Panc1 (cell line): ENCODE data around the gene IDE. TPM values are rescaled to one million over a fixed set of nuclear protein-coding genes. Genes with fewer than 3 reads are reported as not detected.

Experiments used
- ATAC-seq: fragments of 200-7000 bp; cut with Tn5 transposase; 2 replicates; pipeline ENCODE4 v1.9.1; 2020; ENCODE audit warnings: mild to moderate bottlenecking, moderate library complexity
- BruUV-seq: library from RNA; stranded (reverse); fragments of 400-500 nt; replicated peaks from 2 replicates; lab custom pipeline; 2021; lab: Mats Ljungman, UMichigan
- CTCF ChIA-PET: fragments of 300-600 bp; sonication (Branson Sonifier 250); formaldehyde crosslinking; loops from one replicate; lab custom pipeline; 2022; ENCODE audit warnings: antibody characterized with exemption; lab: Charles Lee
- POLR2A ChIA-PET: fragments of 300-600 bp; sonication (Branson Sonifier 250); formaldehyde crosslinking; loops from one replicate; lab custom pipeline; 2022; ENCODE audit warnings: antibody characterized with exemption; lab: Charles Lee
- DNase-seq: peaks from one replicate; pipeline ENCODE4 v3.0.0-alpha.2; 2010; ENCODE audit warnings: low read depth, low spot score
- H3K27ac ChIP-seq: 2 replicates; pipeline ENCODE4 v1.5.1; 2011; ENCODE audit warnings: mild to moderate bottlenecking, low read length, inconsistent platforms
- H3K27me3 ChIP-seq: fragments of 200-500 bp; sonication (Bioruptor generic); 2 replicates; pipeline ENCODE4 v1.6.0; 2014; ENCODE audit warnings: low read length, inconsistent platforms; ENCODE audit not compliant: control insufficient read depth, insufficient read depth
- H3K36me3 ChIP-seq: fragments of 200-500 bp; sonication (Bioruptor generic); 2 replicates; pipeline ENCODE4 v1.5.1; 2014; ENCODE audit warnings: inconsistent platforms, mild to moderate bottlenecking, low read length, moderate library complexity; ENCODE audit not compliant: control insufficient read depth, insufficient read depth
- H3K4me1 ChIP-seq: 2 replicates; pipeline ENCODE4 v1.5.1; 2011; ENCODE audit warnings: inconsistent platforms, mild to moderate bottlenecking, low read length, moderate library complexity; ENCODE audit not compliant: control insufficient read depth, insufficient read depth
- H3K4me3 ChIP-seq, 2 experiments: 2 replicates each; pipeline ENCODE4 v1.5.1; 2011 to 2012; ENCODE audit warnings: low read depth in 2 of 2, low read length in 2 of 2, mild to moderate bottlenecking in 2 of 2, inconsistent platforms in 1 of 2, moderate library complexity in 1 of 2
- H3K9me3 ChIP-seq: fragments of 200-500 bp; sonication (Bioruptor generic); 2 replicates; pipeline ENCODE4 v1.5.1; 2014; ENCODE audit warnings: low read depth, mild to moderate bottlenecking, inconsistent platforms, low read length, moderate library complexity; ENCODE audit not compliant: control insufficient read depth, insufficient read depth
- CTCF ChIP-seq: fragments of 450-650 bp; IDR thresholded peaks from 2 replicates; pipeline ENCODE4 v1.5.1; 2017; ENCODE audit warnings: mild to moderate bottlenecking
- POLR2AphosphoS5 ChIP-seq: IDR thresholded peaks from 2 replicates; pipeline ENCODE4 v1.6.1; 2012; ENCODE audit warnings: mild to moderate bottlenecking, low read depth, low read length, moderate library complexity
- REST ChIP-seq, 2 experiments: IDR thresholded peaks; 2 replicates each; pipeline ENCODE4 v1.6.1; 2011 to 2012; ENCODE audit warnings: low read depth in 2 of 2, control low read depth in 1 of 2, low read length in 1 of 2, mild to moderate bottlenecking in 1 of 2, moderate library complexity in 1 of 2; ENCODE audit not compliant: insufficient read depth in 1 of 2
- SIN3A ChIP-seq: IDR thresholded peaks from 2 replicates; pipeline ENCODE4 v1.6.1; 2012; ENCODE audit warnings: low read depth, mild to moderate bottlenecking, low read length, moderate library complexity, borderline replicate concordance; ENCODE audit not compliant: insufficient read depth
- TCF7L2 ChIP-seq: IDR thresholded peaks from 2 replicates; pipeline ENCODE4 v1.6.1; 2011; ENCODE audit warnings: mild to moderate bottlenecking, low read depth, low read length, inconsistent platforms
- in situ Hi-C: cut with HindIII; loops from 2 replicates; pipeline ENCODE4 v1.10.0; 2016; ENCODE audit warnings: low sequenced_read_pairs, low pct_unique_long_range_greater_than_20kb
- intact Hi-C: fragments of 100-400 bp; cut with micrococcal nuclease; formaldehyde crosslinking; loops from one replicate; pipeline ENCODE4 v1.10.0; 2022; ENCODE audit not compliant: unreplicated experiment
- total RNA-seq: library from RNA; stranded (reverse); gene quantifications from one replicate; pipeline ENCODE4 v1.2.1, GENCODE V29; 2021; ENCODE audit not compliant: unreplicated experiment

The IDE gene
- total RNA-seq, 1 experiment from 2014 or later: 79.0 TPM

GRCh38 chr10:92598321-92598720 is 24.4 kb upstream of the IDE start:
- H3K9me3 ChIP-seq: no peaks in the 10 kb centered on the region
- DNase-seq (no peak), ATAC-seq (no peak)
- H3K4me1 ChIP-seq: peaks cover 26% of the 10 kb centered on the region; the same call in 1 of the 2 replicates
- TF ChIP-seq SIN3A (no peak), REST (IDR thresholded peaks at IDR 0.05; ENCODE audit: insufficient read depth in 1 of 2, low read depth in 2 of 2, low read length in 1 of 2) (no peak), CTCF (no peak), TCF7L2 (no peak)
- H3K4me3 ChIP-seq: no peak overlapping the region
- intact Hi-C loops (no loop called here), in situ Hi-C loops (no loop called here)
- CTCF ChIA-PET: no interaction called here
- POLR2A ChIA-PET: no interaction called here
- H3K27me3 ChIP-seq: no peaks in the 10 kb centered on the region
- H3K27ac ChIP-seq: no peak overlapping the region; the same call in 1 of the 2 replicates
- BruUV-seq: no TSS peak
- H3K36me3 ChIP-seq: no peaks in the 10 kb centered on the region; the same call in 1 of the 2 replicates

- ChIA-PET POLR2A (no interaction called here), CTCF (interaction anchor here (0.8 kb wide), 1 partner anchor 106 kb away, joined by 4 read pairs; no protein-coding TSS in a partner anchor)
- BruUV-seq: no TSS peak
- H3K4me3 ChIP-seq: peak overlapping the region; percentile 79 to 81; a peak in 3 of 4 replicates
- peaks cover 27% of the 10 kb centered on the region for H3K4me1 ChIP-seq
- H3K27me3 ChIP-seq: no peaks in the 10 kb centered on the region
- in situ Hi-C loops: no loop called here
- H3K36me3 ChIP-seq: no peaks in the 10 kb centered on the region; the same call in 1 of the 2 replicates
- TF ChIP-seq POLR2AphosphoS5: no peak
- ATAC-seq: no peak
- H3K27ac ChIP-seq: peak overlapping the region; percentile 87
- no peak for DNase-seq
- intact Hi-C loops: no loop called here
- no peaks in the 10 kb centered on the region for H3K9me3 ChIP-seq
Observed at GRCh38 chr10:92595505-92595904, 21.6 kb upstream of the IDE start.
